AG04450 (cell line): ENCODE measurements around the gene MSLN. TPM values are rescaled to one million over a fixed set of nuclear protein-coding genes. Genes with fewer than 3 reads are reported as not detected.

ENCODE experiments used
- CTCF ChIA-PET: fragments of 300-600, 350-600 bp; formaldehyde crosslinking; extraction: SDS; loops from one replicate; lab custom pipeline; 2022; ENCODE audit warnings: antibody characterized with exemption, inconsistent platforms; lab: Charles Lee
- POLR2A ChIA-PET: fragments of 350-600 bp; formaldehyde crosslinking; extraction: SDS; loops from one replicate; lab custom pipeline; 2021; ENCODE audit warnings: antibody characterized with exemption, inconsistent platforms; lab: Yijun Ruan, JAX
- DNase-seq: peaks from one replicate; pipeline ENCODE4 v3.0.0-alpha.2; 2011; ENCODE audit warnings: low read depth, low spot score
- H3K27ac ChIP-seq: one replicate; pipeline ENCODE4 v1.5.1; 2012; ENCODE audit warnings: low read depth, low read length, control low read depth
- H3K27me3 ChIP-seq: one replicate; pipeline ENCODE4 v1.6.0; 2012; ENCODE audit warnings: low read length; ENCODE audit not compliant: control insufficient read depth, insufficient read depth
- H3K4me3 ChIP-seq: 2 replicates; pipeline ENCODE4 v1.5.1; 2011; ENCODE audit warnings: mild to moderate bottlenecking, low read depth, low read length, control low read depth
- H3K9me3 ChIP-seq: 2 replicates; pipeline ENCODE4 v1.5.1; 2012; ENCODE audit warnings: low read length; ENCODE audit not compliant: control insufficient read depth, insufficient read depth
- polyA plus RNA-seq: library from polyadenylated mRNA; depleted of rRNA; stranded (reverse); fragments of >200 nt; gene quantifications from 2 replicates; pipeline ENCODE4 v1.2.3, GENCODE V29; 2011
- TF ChIP-seq, protein P1 (sequence below): IDR thresholded peaks from 2 replicates; pipeline ENCODE4 v1.5.1; 2011; ENCODE audit warnings: low read depth, low read length, control low read depth, inconsistent platforms

The MSLN gene
- polyA plus RNA-seq, 1 experiment = 0.11 TPM

DNA sequence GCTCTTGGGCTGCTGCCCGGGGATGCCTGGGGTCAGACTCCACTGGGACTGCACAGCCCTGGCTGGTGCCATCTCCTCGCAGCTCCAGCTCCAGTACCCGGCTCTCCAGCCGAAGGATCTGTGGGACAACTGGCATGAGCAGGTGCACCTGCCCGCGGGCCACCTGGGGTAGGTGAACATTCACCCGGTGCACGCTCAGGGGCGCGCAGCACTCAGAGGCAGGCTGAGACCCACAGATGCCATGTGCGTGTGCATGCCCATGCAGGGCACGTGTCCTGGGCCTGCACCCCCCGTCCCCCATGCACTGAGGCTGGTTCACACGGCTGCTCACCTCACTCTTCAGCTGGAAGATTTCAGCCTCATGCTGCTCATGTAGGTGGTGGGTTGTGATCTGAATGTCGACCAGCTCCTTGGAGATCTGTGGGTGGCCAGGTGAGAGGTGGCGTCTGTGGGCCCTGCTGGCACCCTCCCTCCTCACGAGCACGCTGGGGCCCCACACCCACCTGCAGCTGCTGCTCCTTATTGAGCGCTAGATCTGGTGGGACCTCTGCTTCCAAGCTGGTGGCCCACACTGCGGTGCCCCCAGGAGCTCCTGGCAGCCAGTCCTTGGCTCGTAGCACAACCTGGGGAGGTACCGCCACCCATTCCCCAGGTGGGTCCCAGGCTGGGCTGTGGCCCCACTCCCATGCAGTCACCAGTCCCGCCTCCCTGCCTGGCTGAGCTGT lies 34.9 kb upstream of the MSLN start:
- CTCF ChIA-PET = interaction anchor here (1.4 kb wide), 1 partner anchor 9 kb away, joined by 5 read pairs; no protein-coding TSS in a partner anchor
- Histone ChIP-seq H3K27ac (no peak overlapping the region), H3K9me3 (no peaks in the 10 kb centered on the region; the same call in 1 of the 2 replicates), H3K4me3 (no peak overlapping the region), H3K27me3 (no peaks in the 10 kb centered on the region)
- TF ChIP-seq, protein P1, sequence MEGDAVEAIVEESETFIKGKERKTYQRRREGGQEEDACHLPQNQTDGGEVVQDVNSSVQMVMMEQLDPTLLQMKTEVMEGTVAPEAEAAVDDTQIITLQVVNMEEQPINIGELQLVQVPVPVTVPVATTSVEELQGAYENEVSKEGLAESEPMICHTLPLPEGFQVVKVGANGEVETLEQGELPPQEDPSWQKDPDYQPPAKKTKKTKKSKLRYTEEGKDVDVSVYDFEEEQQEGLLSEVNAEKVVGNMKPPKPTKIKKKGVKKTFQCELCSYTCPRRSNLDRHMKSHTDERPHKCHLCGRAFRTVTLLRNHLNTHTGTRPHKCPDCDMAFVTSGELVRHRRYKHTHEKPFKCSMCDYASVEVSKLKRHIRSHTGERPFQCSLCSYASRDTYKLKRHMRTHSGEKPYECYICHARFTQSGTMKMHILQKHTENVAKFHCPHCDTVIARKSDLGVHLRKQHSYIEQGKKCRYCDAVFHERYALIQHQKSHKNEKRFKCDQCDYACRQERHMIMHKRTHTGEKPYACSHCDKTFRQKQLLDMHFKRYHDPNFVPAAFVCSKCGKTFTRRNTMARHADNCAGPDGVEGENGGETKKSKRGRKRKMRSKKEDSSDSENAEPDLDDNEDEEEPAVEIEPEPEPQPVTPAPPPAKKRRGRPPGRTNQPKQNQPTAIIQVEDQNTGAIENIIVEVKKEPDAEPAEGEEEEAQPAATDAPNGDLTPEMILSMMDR = no peak
- POLR2A ChIA-PET = interaction anchor here (1.4 kb wide), 1 partner anchor 13 kb away, joined by 6 read pairs; no protein-coding TSS in a partner anchor
- DNase-seq = no peak

DNA sequence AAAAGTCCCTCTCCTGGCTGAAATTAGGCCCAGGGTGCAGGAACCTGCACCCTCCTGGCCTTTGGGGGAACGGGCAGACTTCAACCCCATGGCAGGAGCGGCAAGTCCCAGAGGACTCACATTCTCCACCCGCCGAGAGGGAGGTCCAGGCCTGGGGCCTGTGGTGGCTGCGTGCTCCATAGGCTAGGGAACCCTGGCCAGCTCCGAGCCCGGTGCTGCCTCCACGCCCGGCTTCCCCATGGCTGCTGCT lies 34.4 kb upstream of the MSLN start:
- Histone ChIP-seq H3K4me3 (no peak overlapping the region), H3K27me3 (no peaks in the 10 kb centered on the region), H3K27ac (no peak overlapping the region), H3K9me3 (no peaks in the 10 kb centered on the region; the same call in 1 of the 2 replicates)
- POLR2A ChIA-PET = interaction anchor here (1.4 kb wide), 1 partner anchor 14 kb away, joined by 6 read pairs; no protein-coding TSS in a partner anchor
- CTCF ChIA-PET = interaction anchor here (1.4 kb wide), 1 partner anchor 10 kb away, joined by 5 read pairs; no protein-coding TSS in a partner anchor
- TF ChIP-seq, protein P1 = no peak
- no peak for DNase-seq

DNA sequence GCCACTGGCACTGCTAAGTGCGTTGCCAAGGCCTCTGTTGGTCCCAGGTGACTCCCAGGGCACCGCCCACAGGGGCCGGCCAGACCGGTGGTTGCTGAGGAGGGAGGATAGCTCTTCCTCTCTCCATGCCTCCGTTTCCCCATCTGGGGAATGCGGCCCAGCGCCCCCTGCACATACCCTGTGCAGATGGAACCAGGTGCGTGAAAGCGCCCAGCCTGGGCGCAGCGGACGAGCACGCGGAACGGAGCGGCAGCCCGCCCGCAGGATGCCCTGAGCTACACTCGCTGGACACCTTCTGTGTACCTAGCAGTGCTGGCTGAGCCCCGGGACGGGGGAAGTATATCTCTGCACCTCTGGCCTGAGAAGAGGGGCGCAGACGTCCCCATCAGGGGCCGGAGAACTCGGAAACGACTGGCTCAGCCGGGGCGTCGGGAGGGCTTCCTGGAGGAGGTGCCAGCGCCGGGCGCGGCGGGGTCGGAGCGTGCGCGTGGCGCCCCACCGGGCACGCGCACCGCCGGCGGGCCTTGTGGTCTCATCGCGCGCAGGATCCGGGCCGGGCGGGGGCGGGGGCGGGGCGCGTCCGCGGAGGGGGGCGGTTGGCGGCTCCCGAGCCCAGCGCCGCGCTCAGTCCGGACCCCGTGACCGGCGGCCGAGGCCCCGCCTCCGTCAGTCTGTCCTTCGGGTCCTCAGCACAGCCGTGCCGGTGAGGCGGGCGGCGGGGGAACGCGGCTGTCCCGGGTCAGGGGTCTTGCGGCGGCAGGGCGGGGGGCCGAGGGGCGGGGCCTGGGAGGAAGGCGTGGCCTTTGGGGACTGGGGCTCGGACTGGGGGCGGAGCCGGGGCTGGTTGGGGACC lies 33.9 kb upstream of the MSLN start, which contains the start of the genes CCDC78 and HAGHL:
Gene CCDC78, minus strand, starts transcription at position 6 of the 853 bp plus-strand sequence. CDS start 76 bp downstream, outside the sequence.
Gene HAGHL, plus strand, starts transcription at position 669 of the 853 bp plus-strand sequence. CDS start 404 bp downstream, outside the sequence.
- DNase-seq = no peak
- Histone ChIP-seq H3K4me3 (peak within 1 kb of the TSS; percentile 73), H3K27me3 (no peaks in the 10 kb centered on the region), H3K9me3 (no peaks in the 10 kb centered on the region; the same call in 1 of the 2 replicates), H3K27ac (peak within 1 kb of the TSS; percentile 39)
- CTCF ChIA-PET = no interaction called here
- TF ChIP-seq, protein P1 = no peak
- POLR2A ChIA-PET = interaction anchor here (0.5 to 1.4 kb wide), 2 partner anchors 14 to 361 kb away, joined by 3 to 6 read pairs; no protein-coding TSS in a partner anchor

DNA sequence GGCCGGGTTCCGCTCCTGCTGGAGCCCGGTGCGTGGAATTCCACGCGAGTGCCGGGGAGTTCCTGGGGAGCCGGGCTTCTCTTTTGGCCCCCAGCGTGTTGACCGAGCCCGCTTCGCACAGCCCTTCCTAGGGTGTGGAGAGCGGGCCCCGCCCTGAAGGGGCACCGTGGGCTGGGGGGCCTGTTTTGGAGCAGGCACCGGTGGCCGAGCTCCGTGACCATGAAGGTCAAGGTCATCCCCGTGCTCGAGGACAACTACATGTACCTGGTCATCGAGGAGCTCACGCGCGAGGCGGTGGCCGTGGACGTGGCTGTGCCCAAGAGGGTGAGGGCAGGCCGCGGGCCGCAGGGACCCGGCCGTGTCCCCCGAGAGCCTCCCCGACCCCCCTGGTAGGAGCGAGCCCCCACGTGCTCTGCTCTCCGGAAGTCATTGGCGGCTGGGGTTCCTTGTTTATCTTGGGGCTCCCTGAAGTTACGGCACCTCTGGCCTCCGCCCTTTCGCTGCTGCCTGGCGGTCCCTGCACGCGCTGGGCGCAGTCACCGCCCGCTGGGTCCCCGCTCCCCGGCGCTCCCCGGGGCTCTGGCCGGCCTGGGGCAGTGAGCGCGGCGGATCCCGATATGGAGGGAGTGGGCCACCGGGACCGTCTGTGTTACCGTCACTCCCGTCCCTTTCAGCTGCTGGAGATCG lies 33.1 kb upstream of the MSLN start:
- ChIA-PET POLR2A (interaction anchor here (0.6 kb wide), 1 partner anchor 75 kb away, joined by 3 read pairs; no protein-coding TSS in a partner anchor), CTCF (interaction anchor here (1.0 kb wide), 1 partner anchor 15 kb away, joined by 5 read pairs; no protein-coding TSS in a partner anchor)
- H3K27ac ChIP-seq = no peak overlapping the region
- TF ChIP-seq, protein P1 = no peak
- H3K9me3 ChIP-seq = no peaks in the 10 kb centered on the region; the same call in 1 of the 2 replicates
- no peaks in the 10 kb centered on the region for H3K27me3 ChIP-seq
- peak overlapping the region; percentile 73 for H3K4me3 ChIP-seq
- no peak for DNase-seq
